Stimulated activated memory B cell treated with anti-CD40 and anti-IgM and Interleukin-4, amounts not matched to agents 10 μg/mL and 1 μg/mL and 100 μg/mL, for 72 hours (primary cell): ENCODE results near the gene GNB1.
A peak's percentile ranks its signal among the peaks of the same experiment; 100 is the strongest.

Experiments
- ATAC-seq: fragments of 150-1000 bp; cut with Tn5 transposase; 2 replicates; pipeline ENCODE4 v1.10.0; 2021
- H3K27ac Mint-ChIP-seq: one replicate; pipeline ENCODE4 v1.8.0; 2022; ENCODE audit warnings: mild to moderate bottlenecking, mixed read lengths
- H3K27me3 Mint-ChIP-seq: one replicate; pipeline ENCODE4 v1.8.0; 2022; ENCODE audit warnings: mixed read lengths
- H3K36me3 Mint-ChIP-seq: one replicate; pipeline ENCODE4 v1.8.0; 2022; ENCODE audit warnings: mixed read lengths
- H3K4me1 Mint-ChIP-seq: one replicate; pipeline ENCODE4 v1.8.0; 2022; ENCODE audit warnings: mixed read lengths
- H3K4me3 Mint-ChIP-seq: one replicate; pipeline ENCODE4 v1.8.0; 2022; ENCODE audit warnings: mild to moderate bottlenecking, moderate library complexity, mixed read lengths
- H3K9me3 Mint-ChIP-seq: one replicate; pipeline ENCODE4 v1.8.0; 2022; ENCODE audit warnings: mixed read lengths

The GNB1 gene

GRCh38 chr1:1926346-1926811, 35.5 kb upstream of the GNB1 start:
- Mint-ChIP-seq H3K36me3 (no peaks in the 10 kb centered on the region), H3K9me3 (no peaks in the 10 kb centered on the region), H3K27ac (no peak overlapping the region), H3K27me3 (peaks cover 35% of the 10 kb centered on the region), H3K4me1 (no peaks in the 10 kb centered on the region), H3K4me3 (no peak overlapping the region)
- ATAC-seq = no peak

- no peak for ATAC-seq
- H3K27me3 Mint-ChIP-seq = peaks cover 35% of the 10 kb centered on the region
- H3K9me3 Mint-ChIP-seq = no peaks in the 10 kb centered on the region
- H3K4me3 Mint-ChIP-seq = no peak overlapping the region
- no peak overlapping the region for H3K27ac Mint-ChIP-seq
- H3K36me3 Mint-ChIP-seq = no peaks in the 10 kb centered on the region
- H3K4me1 Mint-ChIP-seq = no peaks in the 10 kb centered on the region
These were observed 34.8 kb upstream of the GNB1 start for GRCh38 chr1:1925437-1926345.

GRCh38 chr1:1924849-1925248, 34.0 kb upstream of the GNB1 start:
- ATAC-seq = no peak

GRCh38 chr1:1924386-1924785, 33.5 kb upstream of the GNB1 start:
- H3K27ac Mint-ChIP-seq = no peak overlapping the region
- ATAC-seq = no peak

More at GRCh38 chr1:1924849-1925248, 34.0 kb upstream of the GNB1 start:
- Mint-ChIP-seq H3K27ac (no peak overlapping the region), H3K4me3 (no peak overlapping the region), H3K9me3 (no peaks in the 10 kb centered on the region), H3K27me3 (peaks cover 35% of the 10 kb centered on the region), H3K36me3 (no peaks in the 10 kb centered on the region), H3K4me1 (no peaks in the 10 kb centered on the region)

GRCh38 chr1:1922956-1923833, 32.3 kb upstream of the GNB1 start:
- Mint-ChIP-seq H3K36me3 (no peaks in the 10 kb centered on the region), H3K27me3 (peaks cover 35% of the 10 kb centered on the region), H3K4me3 (no peak overlapping the region), H3K9me3 (no peaks in the 10 kb centered on the region), H3K4me1 (no peaks in the 10 kb centered on the region), H3K27ac (no peak overlapping the region)
- ATAC-seq = no peak

More at GRCh38 chr1:1924386-1924785, 33.5 kb upstream of the GNB1 start:
- Mint-ChIP-seq H3K36me3 (no peaks in the 10 kb centered on the region), H3K4me1 (no peaks in the 10 kb centered on the region), H3K4me3 (no peak overlapping the region), H3K27me3 (peaks cover 35% of the 10 kb centered on the region), H3K9me3 (no peaks in the 10 kb centered on the region)

- ATAC-seq = no peak
- H3K36me3 Mint-ChIP-seq = no peaks in the 10 kb centered on the region
- peaks cover 4% of the 10 kb centered on the region for H3K4me1 Mint-ChIP-seq
- H3K9me3 Mint-ChIP-seq = no peaks in the 10 kb centered on the region
- no peak overlapping the region for H3K27ac Mint-ChIP-seq
- H3K4me3 Mint-ChIP-seq = no peak overlapping the region
- peaks cover 35% of the 10 kb centered on the region for H3K27me3 Mint-ChIP-seq
These were observed 31.7 kb upstream of the GNB1 start for GRCh38 chr1:1922702-1922955.

GRCh38 chr1:1921901-1922701, 31.2 kb upstream of the GNB1 start:
- H3K9me3 Mint-ChIP-seq = no peaks in the 10 kb centered on the region
- no peak for ATAC-seq
- H3K4me3 Mint-ChIP-seq = no peak overlapping the region
- no peak overlapping the region for H3K27ac Mint-ChIP-seq
- H3K36me3 Mint-ChIP-seq = no peaks in the 10 kb centered on the region
- H3K4me1 Mint-ChIP-seq = peaks cover 7% of the 10 kb centered on the region
- H3K27me3 Mint-ChIP-seq = peaks cover 35% of the 10 kb centered on the region

- H3K9me3 Mint-ChIP-seq = no peaks in the 10 kb centered on the region
- H3K4me1 Mint-ChIP-seq = peaks cover 7% of the 10 kb centered on the region
- H3K4me3 Mint-ChIP-seq = no peak overlapping the region
- peaks cover 36% of the 10 kb centered on the region for H3K27me3 Mint-ChIP-seq
- no peaks in the 10 kb centered on the region for H3K36me3 Mint-ChIP-seq
- ATAC-seq = no peak
- H3K27ac Mint-ChIP-seq = no peak overlapping the region
These were observed 30.6 kb upstream of the GNB1 start for GRCh38 chr1:1921459-1921862.

GRCh38 chr1:1920608-1921458, 29.9 kb upstream of the GNB1 start:
- Mint-ChIP-seq H3K4me1 (peaks cover 7% of the 10 kb centered on the region), H3K27me3 (peaks cover 37% of the 10 kb centered on the region), H3K4me3 (peak overlapping the region; percentile 32), H3K9me3 (no peaks in the 10 kb centered on the region), H3K36me3 (no peaks in the 10 kb centered on the region), H3K27ac (peak overlapping the region; percentile 27)
- ATAC-seq = no peak

- Mint-ChIP-seq H3K4me3 (peak overlapping the region; percentile 71), H3K9me3 (no peaks in the 10 kb centered on the region), H3K27me3 (peaks cover 32% of the 10 kb centered on the region), H3K4me1 (peaks cover 7% of the 10 kb centered on the region), H3K36me3 (no peaks in the 10 kb centered on the region), H3K27ac (peak overlapping the region; percentile 36)
- no peak for ATAC-seq
These were observed 29.2 kb upstream of the GNB1 start for GRCh38 chr1:1920057-1920607.

- Mint-ChIP-seq H3K9me3 (no peaks in the 10 kb centered on the region), H3K4me1 (peaks cover 7% of the 10 kb centered on the region), H3K36me3 (no peaks in the 10 kb centered on the region), H3K27me3 (peaks cover 32% of the 10 kb centered on the region), H3K27ac (peak overlapping the region; percentile 36), H3K4me3 (peak overlapping the region; percentile 71)
- peak; percentile 91 for ATAC-seq
These were observed 28.6 kb upstream of the GNB1 start for GRCh38 chr1:1919304-1920056.

GRCh38 chr1:1918901-1919303, 28.0 kb upstream of the GNB1 start, which contains the start of gene TMEM52:
Gene TMEM52 (minus strand): TSS chr1:1919279. CDS start chr1:1919265, 14 bp downstream.
- H3K4me1 Mint-ChIP-seq = peaks cover 7% of the 10 kb centered on the region
- ATAC-seq = peak; percentile 34
- H3K27ac Mint-ChIP-seq = peak within 1 kb of the TSS; percentile 36
- H3K9me3 Mint-ChIP-seq = no peaks in the 10 kb centered on the region
- H3K27me3 Mint-ChIP-seq = peaks cover 35% of the 10 kb centered on the region
- peak within 1 kb of the TSS; percentile 71 for H3K4me3 Mint-ChIP-seq
- no peaks in the 10 kb centered on the region for H3K36me3 Mint-ChIP-seq
